ENCODE measurements around the gene PDE8B.

GRCh38 chr5:77175231-77175630 is 35.2 kb upstream of the PDE8B start:
- no peak for TF ChIP-seq CTCF (IDR thresholded peaks at IDR 0.05)
- TF ChIP-seq POLR2AphosphoS5 (IDR thresholded peaks at IDR 0.05): no peak
